K562 (cell line): ENCODE data around the gene KIF26B. TPM values are rescaled to one million over a fixed set of nuclear protein-coding genes. Genes with fewer than 3 reads are reported as not detected.

Source experiments
- ATAC-seq: fragments of 200-7000 bp; cut with Tn5 transposase; 3 replicates; pipeline ENCODE4 v1.9.1; 2020; ENCODE audit warnings: moderate library complexity
- BruUV-seq: library from RNA; stranded (reverse); fragments of 400-500 nt; replicated peaks from 2 replicates; lab custom pipeline; 2021; lab: Mats Ljungman, UMichigan
- CTCF ChIA-PET: fragments of 300-600 bp; formaldehyde crosslinking; extraction: SDS; loops from one replicate; lab custom pipeline; 2021; ENCODE audit warnings: low intra/inter-chr PET ratio; lab: Yijun Ruan, JAX
- POLR2A ChIA-PET: fragments of 300-600, 350-650 bp; sonication (Branson Sonifier 250); formaldehyde crosslinking; extraction: SDS; loops from one replicate; lab custom pipeline; 2021; ENCODE audit warnings: antibody characterized with exemption, inconsistent platforms; lab: Yijun Ruan, JAX
- DNase-seq, 4 experiments: peaks; one replicate each; pipeline versions ENCODE4 v3.0.0 to v3.0.0-alpha.2; 2011 to 2018; ENCODE audit warnings: low spot score in 3 of 4, mixed read lengths in 3 of 4; ENCODE audit errors: extremely low read depth in 1 of 4
- FAIRE-seq: peaks from 2 replicates; lab custom pipeline; 2011; peaks lifted over from hg19 to GRCh38; lab: Jason Lieb, UNC
- H2AFZ ChIP-seq: 2 replicates; pipeline ENCODE4 v1.6.0; 2011; ENCODE audit warnings: low read depth, low read length, control low read depth, inconsistent platforms
- H3K27ac ChIP-seq: fragments of 200-600 bp; 3 replicates; pipeline ENCODE4 v1.8.0; 2011; ENCODE audit warnings: low read depth, mild to moderate bottlenecking, control low read depth, inconsistent platforms, low read length, moderate library complexity, mixed read lengths; ENCODE audit errors: extremely low read depth
- H3K27me3 ChIP-seq, 2 experiments: fragments of 300-600 bp in 1 of 2; 2 replicates in 1 of 2; 3 replicates in 1 of 2; pipeline versions ENCODE4 v1.6.0 to v1.8.0; 2011; ENCODE audit warnings: inconsistent platforms in 2 of 2, low read length in 2 of 2, mild to moderate bottlenecking in 1 of 2, mixed read lengths in 1 of 2, moderate library complexity in 1 of 2; ENCODE audit not compliant: control insufficient read depth in 2 of 2, insufficient read depth in 2 of 2
- H3K36me3 ChIP-seq: fragments of 300-600 bp; 3 replicates; pipeline ENCODE4 v1.8.0; 2011; ENCODE audit warnings: mild to moderate bottlenecking, low read length, inconsistent platforms; ENCODE audit not compliant: control insufficient read depth, insufficient read depth
- H3K4me1 ChIP-seq, 2 experiments: fragments of 200-600 bp in 1 of 2; replicated peaks in 1 of 2; 2 replicates in 1 of 2; 3 replicates in 1 of 2; pipeline versions ENCODE4 v1.5.1 to v1.8.0; 2011; ENCODE audit warnings: inconsistent platforms in 2 of 2, low read length in 2 of 2, mild to moderate bottlenecking in 1 of 2, mixed read lengths in 1 of 2, moderate library complexity in 1 of 2; ENCODE audit not compliant: control insufficient read depth in 2 of 2, insufficient read depth in 2 of 2
- H3K4me2 ChIP-seq: 2 replicates; pipeline ENCODE4 v1.6.1; 2011; ENCODE audit warnings: low read length, control low read depth, inconsistent platforms, mixed read lengths; ENCODE audit not compliant: insufficient read depth
- H3K4me3 ChIP-seq: fragments of 200-600 bp; sonication (generic), shearing (Covaris generic); 2 replicates; pipeline ENCODE4 v1.5.1; 2016; ENCODE audit warnings: control low read depth, inconsistent platforms
- H3K79me2 ChIP-seq: fragments of 200-600 bp; 3 replicates; pipeline ENCODE4 v1.8.0; 2011; ENCODE audit warnings: low read length, inconsistent platforms; ENCODE audit not compliant: control insufficient read depth, insufficient read depth
- H3K9ac ChIP-seq, 2 experiments: 2 replicates each; pipeline versions ENCODE4 v1.6.0 to v1.6.1; 2011; ENCODE audit warnings: low read depth in 2 of 2, low read length in 2 of 2, control low read depth in 1 of 2, inconsistent platforms in 1 of 2, mild to moderate bottlenecking in 1 of 2, mixed read lengths in 1 of 2; ENCODE audit not compliant: insufficient read depth in 1 of 2
- H3K9me1 ChIP-seq: one replicate; pipeline ENCODE4 v1.6.0; 2011; ENCODE audit warnings: inconsistent platforms, mild to moderate bottlenecking, low read length, moderate library complexity; ENCODE audit not compliant: control insufficient read depth, insufficient read depth
- H3K9me3 ChIP-seq: replicated peaks from 2 replicates; pipeline ENCODE4 v1.5.1; 2011; ENCODE audit warnings: low read depth, low read length, inconsistent platforms; ENCODE audit not compliant: control insufficient read depth, insufficient read depth
- H4K20me1 ChIP-seq: replicated peaks from 2 replicates; pipeline ENCODE4 v1.6.1; 2011; ENCODE audit warnings: low read length, inconsistent platforms, mixed read lengths; ENCODE audit not compliant: control insufficient read depth, insufficient read depth
- ARID1B ChIP-seq: fragments of 450-650 bp; IDR thresholded peaks from 2 replicates; pipeline ENCODE4 v1.6.1; 2016; ENCODE audit warnings: antibody characterized with exemption, mild to moderate bottlenecking, inconsistent platforms
- CBX3 ChIP-seq, 2 experiments: IDR thresholded peaks; 1 replicate in 1 of 2; 2 replicates in 1 of 2; pipeline ENCODE4 v1.6.1; 2012; ENCODE audit warnings: inconsistent platforms in 2 of 2, low read length in 2 of 2, borderline replicate concordance in 1 of 2, control low read depth in 1 of 2
- EP300 ChIP-seq: IDR thresholded peaks from 2 replicates; pipeline ENCODE4 v1.6.1; 2012; ENCODE audit warnings: low read length, improper control_type of control experiment
- TCF3 ChIP-seq: sonication (generic); formaldehyde crosslinking; IDR thresholded peaks from 2 replicates; pipeline ENCODE4 v1.4.0; 2020; ENCODE audit warnings: mild to moderate bottlenecking, missing genetic modification reagents
- WGBS: fragments of 100-300 bp; shearing (Covaris generic); methylation state at CpG from one replicate; pipeline ENCODE4 v1.1.6; 2016; ENCODE audit warnings: low coverage, mixed read lengths; ENCODE audit not compliant: insufficient coverage; ENCODE audit errors: missing lambda C conversion rate; 5-methylcytosine and 5-hydroxymethylcytosine counted together
- in situ Hi-C: fragments of 300-500 bp; cut with MboI; formaldehyde crosslinking; loops from 4 replicates; pipeline ENCODE4 v1.15.0; 2018; ENCODE audit warnings: inconsistent platforms, mixed read lengths
- intact Hi-C: fragments of 100-400 bp; cut with micrococcal nuclease; formaldehyde crosslinking; loops from 2 replicates; pipeline ENCODE4 v1.14.2; 2022
- polyA plus RNA-seq, 8 experiments: library from polyadenylated mRNA; depleted of rRNA in 4 of 8; stranded (reverse) in 5 of 8; unstranded in 3 of 8; fragments of >200 nt; fragmentation: Nextera tagmentation in 2 of 8; fragmentation: Illumina TruSeq in 1 of 8; extraction: Ambion mirVana in 2 of 8; extraction: Trizol in 1 of 8; gene quantifications; 2 replicates each; pipeline versions ENCODE4 v1.2.1 to v1.2.3, GENCODE V29; 2011 to 2014; ENCODE audit warnings: inconsistent platforms in 1 of 8, missing spikeins in 1 of 8
- total RNA-seq, 7 experiments: library from RNA; depleted of rRNA in 6 of 7; stranded (reverse); fragments of >200 nt in 6 of 7; fragmentation: Illumina TruSeq in 2 of 7; extraction: Trizol in 2 of 7; gene quantifications; 2 replicates each; pipeline versions ENCODE4 v1.2.1 to v1.2.3, GENCODE V29; 2011 to 2021; ENCODE audit warnings: low replicate concordance in 1 of 7
- TF ChIP-seq, protein P1 (sequence below): sonication (generic); formaldehyde crosslinking; IDR thresholded peaks from 2 replicates; pipeline ENCODE4 v1.8.1; 2023; ENCODE audit warnings: mild to moderate bottlenecking, missing genetic modification reagents

The KIF26B gene
- total and polyA plus RNA-seq, 9 of the 15 experiments (the other 6 are each of a cell fraction or from before 2014, with no cell fraction given) = 0.02 to 0.08 (median 0.03) TPM; not detected in 6

DNA sequence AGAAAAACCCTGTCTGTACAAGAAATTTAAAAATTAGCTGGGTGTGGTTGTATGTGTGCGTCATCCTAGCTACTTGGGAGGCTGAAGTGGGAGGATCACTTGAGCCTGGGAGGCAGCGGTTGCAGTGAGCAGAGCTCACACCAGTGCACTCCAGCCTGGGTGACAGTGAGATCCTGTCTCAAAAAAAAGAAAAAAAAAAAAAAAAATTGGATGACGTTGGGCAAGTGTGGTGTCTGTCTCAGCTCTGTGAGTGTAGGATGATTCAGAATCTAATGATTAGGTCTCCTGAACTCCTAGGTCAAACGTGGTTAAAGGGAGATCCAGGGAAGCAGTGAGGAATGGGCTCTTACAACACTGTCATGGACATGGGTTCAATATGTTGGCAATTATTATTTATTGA, 435.9 kb downstream of the KIF26B start:
- ChIA-PET CTCF (no interaction called here), POLR2A (interaction anchor here (1.5 kb wide), 1 partner anchor 12 kb away, joined by 7 read pairs; no protein-coding TSS in a partner anchor)
- Histone ChIP-seq H3K9me1 (no peaks in the 10 kb centered on the region), H3K79me2 (no peaks in the 10 kb centered on the region), H3K27ac (no peak overlapping the region), H3K9ac (no peak overlapping the region), H3K27me3 (peaks cover 31 to 62% of the 10 kb centered on the region in 2 experiments), H2AFZ (no peak overlapping the region), H3K4me3 (no peak overlapping the region), H3K36me3 (no peaks in the 10 kb centered on the region), H3K9me3 (no peaks in the 10 kb centered on the region), H4K20me1 (no peaks in the 10 kb centered on the region), H3K4me1 (peaks cover 0 to 4% of the 10 kb centered on the region in 2 experiments; a peak in 1 of 5 replicates), H3K4me2 (no peak overlapping the region)
- DNase-seq = no peak
- intact Hi-C loops (no loop called here), in situ Hi-C loops (no loop called here)
- no peak for ATAC-seq
- no peak for FAIRE-seq
- no TSS peak for BruUV-seq
- 0% methylated on average over 4 of the region's 4 CpGs for WGBS
- TF ChIP-seq, protein P1, sequence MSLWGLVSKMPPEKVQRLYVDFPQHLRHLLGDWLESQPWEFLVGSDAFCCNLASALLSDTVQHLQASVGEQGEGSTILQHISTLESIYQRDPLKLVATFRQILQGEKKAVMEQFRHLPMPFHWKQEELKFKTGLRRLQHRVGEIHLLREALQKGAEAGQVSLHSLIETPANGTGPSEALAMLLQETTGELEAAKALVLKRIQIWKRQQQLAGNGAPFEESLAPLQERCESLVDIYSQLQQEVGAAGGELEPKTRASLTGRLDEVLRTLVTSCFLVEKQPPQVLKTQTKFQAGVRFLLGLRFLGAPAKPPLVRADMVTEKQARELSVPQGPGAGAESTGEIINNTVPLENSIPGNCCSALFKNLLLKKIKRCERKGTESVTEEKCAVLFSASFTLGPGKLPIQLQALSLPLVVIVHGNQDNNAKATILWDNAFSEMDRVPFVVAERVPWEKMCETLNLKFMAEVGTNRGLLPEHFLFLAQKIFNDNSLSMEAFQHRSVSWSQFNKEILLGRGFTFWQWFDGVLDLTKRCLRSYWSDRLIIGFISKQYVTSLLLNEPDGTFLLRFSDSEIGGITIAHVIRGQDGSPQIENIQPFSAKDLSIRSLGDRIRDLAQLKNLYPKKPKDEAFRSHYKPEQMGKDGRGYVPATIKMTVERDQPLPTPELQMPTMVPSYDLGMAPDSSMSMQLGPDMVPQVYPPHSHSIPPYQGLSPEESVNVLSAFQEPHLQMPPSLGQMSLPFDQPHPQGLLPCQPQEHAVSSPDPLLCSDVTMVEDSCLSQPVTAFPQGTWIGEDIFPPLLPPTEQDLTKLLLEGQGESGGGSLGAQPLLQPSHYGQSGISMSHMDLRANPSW (CRISPR knock-in tag) = no peak
- no peak for TF ChIP-seq TCF3
- TF ChIP-seq EP300 = no peak
- TF ChIP-seq ARID1B = no peak
- TF ChIP-seq CBX3 (IDR thresholded peaks at IDR 0.05; ENCODE audit: borderline replicate concordance in 1 of 2, low read length in 2 of 2) = no peak
